NCI-H2029 (cell line): ENCODE measurements around the gene NLRC5.
"Not testable (repeated sequence)": the region's sequence is repeated elsewhere in the genome, so short reads cannot be mapped to it uniquely, and the experiment has no call there.

Experiments used
- DNase-seq: peaks from one replicate; lab custom pipeline; 2025; lab: John Stamatoyannopoulos, UW

NLRC5 gene

GRCh38 chr16:57053206-57053605, 63.8 kb downstream of the NLRC5 start:
- no peak for DNase-seq

GRCh38 chr16:57054338-57054737, 65.0 kb downstream of the NLRC5 start:
- DNase-seq = no peak

GRCh38 chr16:57054771-57055170, 65.4 kb downstream of the NLRC5 start:
- no peak for DNase-seq

GRCh38 chr16:57055671-57056070, 66.3 kb downstream of the NLRC5 start:
- DNase-seq = no peak

- no peak for DNase-seq
Observed at GRCh38 chr16:57058291-57058861, 69.0 kb downstream of the NLRC5 start.

- no peak for DNase-seq
Observed at GRCh38 chr16:57060323-57061083, 71.1 kb downstream of the NLRC5 start.

- no peak for DNase-seq
Observed at GRCh38 chr16:57061084-57061905, 71.9 kb downstream of the NLRC5 start.

GRCh38 chr16:57062329-57062728, 73.0 kb downstream of the NLRC5 start:
- DNase-seq = no peak

GRCh38 chr16:57063189-57063588, 73.8 kb downstream of the NLRC5 start:
- not testable (repeated sequence) for DNase-seq

GRCh38 chr16:57064995-57065394, 75.6 kb downstream of the NLRC5 start:
- DNase-seq = no peak

- no peak for DNase-seq
Observed at GRCh38 chr16:57066625-57067024, 77.3 kb downstream of the NLRC5 start.

- DNase-seq = no peak
Observed at GRCh38 chr16:57067347-57067746, 78.0 kb downstream of the NLRC5 start.

- DNase-seq = no peak
Observed at GRCh38 chr16:57069053-57069452, 79.7 kb downstream of the NLRC5 start.

- no peak for DNase-seq
Observed at GRCh38 chr16:57069635-57070370, 80.4 kb downstream of the NLRC5 start.

GRCh38 chr16:57070424-57070823, 81.1 kb downstream of the NLRC5 start:
- no peak for DNase-seq

GRCh38 chr16:57071081-57071732, 81.8 kb downstream of the NLRC5 start:
- not testable (repeated sequence) for DNase-seq

- no peak for DNase-seq
Observed at GRCh38 chr16:57071831-57072582, 82.7 kb downstream of the NLRC5 start.

- DNase-seq = no peak
Observed at GRCh38 chr16:57072616-57073275, 83.4 kb downstream of the NLRC5 start.

- no peak for DNase-seq
Observed at GRCh38 chr16:57077714-57078113, 88.4 kb downstream of the NLRC5 start.

GRCh38 chr16:57081744-57082143, 92.4 kb downstream of the NLRC5 start:
- DNase-seq = no peak
